Endodermal cell (in vitro differentiated cells): ENCODE results near the gene PLCXD3. TPM values are rescaled to one million over a fixed set of nuclear protein-coding genes. Genes with fewer than 3 reads are reported as not detected.

Experiments
- DNase-seq: peaks from one replicate; pipeline ENCODE4 v3.0.0-alpha.2; 2017
- H3K27ac ChIP-seq: 2 replicates; pipeline ENCODE4 v1.5.1; 2013; ENCODE audit warnings: mild to moderate bottlenecking, low read depth, low read length, moderate library complexity
- H3K27me3 ChIP-seq: 2 replicates; pipeline ENCODE4 v1.6.1; 2013; ENCODE audit warnings: mild to moderate bottlenecking, low read length, moderate library complexity; ENCODE audit not compliant: insufficient read depth, control insufficient read depth, poor library complexity, severe bottlenecking
- H3K36me3 ChIP-seq: 2 replicates; pipeline ENCODE4 v1.7.0; 2013; ENCODE audit warnings: mild to moderate bottlenecking, low read length, moderate library complexity; ENCODE audit not compliant: control insufficient read depth, insufficient read depth
- H3K4me1 ChIP-seq: one replicate; pipeline ENCODE4 v1.7.0; 2013; ENCODE audit warnings: low read length; ENCODE audit not compliant: control insufficient read depth, insufficient read depth
- H3K4me3 ChIP-seq: 2 replicates; pipeline ENCODE4 v1.5.1; 2013; ENCODE audit warnings: mild to moderate bottlenecking, low read length, moderate library complexity
- H3K9ac ChIP-seq: 2 replicates; pipeline ENCODE4 v1.6.1; 2013; ENCODE audit warnings: mild to moderate bottlenecking, low read length, moderate library complexity; ENCODE audit not compliant: poor library complexity, severe bottlenecking; ENCODE audit errors: extremely low read depth
- H3K9me3 ChIP-seq: 2 replicates; pipeline ENCODE4 v1.6.1; 2013; ENCODE audit warnings: mild to moderate bottlenecking, low read length, moderate library complexity; ENCODE audit not compliant: control insufficient read depth
- H3K27ac Mint-ChIP-seq: 2 replicates; pipeline ENCODE4 v1.8.0; 2020; ENCODE audit warnings: mixed read lengths
- H3K27me3 Mint-ChIP-seq: 2 replicates; pipeline ENCODE4 v1.8.0; 2021; ENCODE audit warnings: mild to moderate bottlenecking, mixed read lengths; ENCODE audit not compliant: insufficient read depth
- H3K36me3 Mint-ChIP-seq: 2 replicates; pipeline ENCODE4 v1.8.0; 2020; ENCODE audit warnings: low read depth, mixed read lengths
- H3K4me1 Mint-ChIP-seq: 2 replicates; pipeline ENCODE4 v1.8.0; 2020; ENCODE audit warnings: mixed read lengths
- H3K4me3 Mint-ChIP-seq: 2 replicates; pipeline ENCODE4 v1.8.0; 2020; ENCODE audit warnings: mild to moderate bottlenecking, moderate library complexity, mixed read lengths
- H3K9me3 Mint-ChIP-seq: 2 replicates; pipeline ENCODE4 v1.8.0; 2020; ENCODE audit warnings: mild to moderate bottlenecking, mixed read lengths
- CTCF ChIP-seq: fragments of 200-600 bp; sonication (generic); conservative IDR thresholded peaks from 2 replicates; pipeline ENCODE4 v1.5.0; 2021; ENCODE audit warnings: antibody characterized with exemption, mild to moderate bottlenecking
- WGBS, 2 experiments: methylation state at CpG; one replicate each; pipeline versions ENCODE4 v1.1.5 to v1.1.7; 2013; ENCODE audit warnings: missing lambda C conversion rate in 2 of 2, mixed read lengths in 1 of 2; ENCODE audit not compliant: insufficient coverage in 1 of 2, insufficient read length in 1 of 2; 5-methylcytosine and 5-hydroxymethylcytosine counted together
- total RNA-seq, 2 donors: library from RNA; stranded (reverse); fragmentation: NEBNext Ultra II Directional in 1 of 2; extraction: Animal tissue kit (Norgen Biotek cat#: 25700) in 1 of 2; gene quantifications; 2 replicates in 1 of 2; 3 replicates in 1 of 2; pipeline ENCODE4 v1.2.1, GENCODE V29; 2021

The PLCXD3 gene
- total RNA-seq, 2 donors from 2014 or later = 41.8 to 43.3 TPM

- Mint-ChIP-seq H3K4me1 (peaks cover 42% of the 10 kb centered on the region), H3K36me3 (peaks cover 29% of the 10 kb centered on the region), H3K9me3 (no peaks in the 10 kb centered on the region), H3K27ac (peak overlapping the region; percentile 64), H3K4me3 (peak overlapping the region; percentile 90), H3K27me3 (peaks cover 33% of the 10 kb centered on the region)
- Histone ChIP-seq H3K27me3 (no peaks in the 10 kb centered on the region), H3K9ac (no peak overlapping the region), H3K4me1 (no peaks in the 10 kb centered on the region), H3K9me3 (no peaks in the 10 kb centered on the region), H3K27ac (no peak overlapping the region), H3K36me3 (no peaks in the 10 kb centered on the region), H3K4me3 (peak overlapping the region; percentile 84)
- peak; percentile 69 for DNase-seq
- TF ChIP-seq CTCF = no peak
- WGBS, 2 experiments = 76 to 81% methylated on average over 25 to 35 of the region's 35 CpGs
Measured at GRCh38 chr5:41509399-41510175, 814 bp downstream of the PLCXD3 start.

GRCh38 chr5:41508696-41509398, 1.6 kb downstream of the PLCXD3 start:
- peak; percentile 41 for TF ChIP-seq CTCF
- no peak overlapping the region for H3K27ac Mint-ChIP-seq
- peaks cover 29% of the 10 kb centered on the region for H3K36me3 Mint-ChIP-seq
- H3K9me3 Mint-ChIP-seq = no peaks in the 10 kb centered on the region
- peak overlapping the region; percentile 90 for H3K4me3 Mint-ChIP-seq
- H3K9me3 ChIP-seq = no peaks in the 10 kb centered on the region
- no peaks in the 10 kb centered on the region for H3K36me3 ChIP-seq
- H3K4me3 ChIP-seq = peak overlapping the region; percentile 84
- no peak overlapping the region for H3K27ac ChIP-seq
- H3K4me1 ChIP-seq = no peaks in the 10 kb centered on the region
- H3K4me1 Mint-ChIP-seq = peaks cover 47% of the 10 kb centered on the region
- peaks cover 33% of the 10 kb centered on the region for H3K27me3 Mint-ChIP-seq
- WGBS, 2 experiments = 79% methylated on average over 4 to 5 of the region's 5 CpGs
- H3K27me3 ChIP-seq = no peaks in the 10 kb centered on the region
- DNase-seq = no peak
- H3K9ac ChIP-seq = no peak overlapping the region

GRCh38 chr5:41508186-41508585, 2.2 kb downstream of the PLCXD3 start:
- no peak for TF ChIP-seq CTCF
- H3K36me3 Mint-ChIP-seq = peaks cover 29% of the 10 kb centered on the region

More at GRCh38 chr5:41508186-41508585, 2.2 kb downstream of the PLCXD3 start:
- peak overlapping the region; percentile 84 for H3K4me3 ChIP-seq
- no peak overlapping the region for H3K27ac Mint-ChIP-seq
- H3K4me3 Mint-ChIP-seq = peak overlapping the region; percentile 90
- H3K27ac ChIP-seq = no peak overlapping the region
- DNase-seq = no peak
- peaks cover 48% of the 10 kb centered on the region for H3K4me1 Mint-ChIP-seq
- H3K9me3 ChIP-seq = no peaks in the 10 kb centered on the region
- no peak overlapping the region for H3K9ac ChIP-seq
- H3K27me3 Mint-ChIP-seq = peaks cover 33% of the 10 kb centered on the region
- H3K36me3 ChIP-seq = no peaks in the 10 kb centered on the region
- H3K27me3 ChIP-seq = no peaks in the 10 kb centered on the region
- H3K9me3 Mint-ChIP-seq = no peaks in the 10 kb centered on the region
- no peaks in the 10 kb centered on the region for H3K4me1 ChIP-seq
